OCI-LY7 (cell line): ENCODE data around the gene GOSR1. TPM values are rescaled to one million over a fixed set of nuclear protein-coding genes. Genes with fewer than 3 reads are reported as not detected.
"Not testable (repeated sequence)": the region's sequence is repeated elsewhere in the genome, so short reads cannot be mapped to it uniquely, and the experiment has no call there.

Source experiments
- BruUV-seq: library from RNA; stranded (reverse); fragments of 400-500 nt; replicated peaks from 2 replicates; lab custom pipeline; 2021; lab: Mats Ljungman, UMichigan
- CTCF ChIA-PET: fragments of 300-600 bp; sonication (Branson Sonifier 250); formaldehyde crosslinking; loops from one replicate; lab custom pipeline; 2022; ENCODE audit warnings: antibody characterized with exemption; ENCODE audit not compliant: unreplicated experiment; lab: Charles Lee
- POLR2A ChIA-PET: fragments of 300-600 bp; sonication (Branson Sonifier 250); formaldehyde crosslinking; loops from one replicate; lab custom pipeline; 2022; ENCODE audit warnings: antibody characterized with exemption; lab: Charles Lee
- DNase-seq: peaks from one replicate; pipeline ENCODE4 v3.0.0-alpha.2; 2015; ENCODE audit warnings: low spot score
- H2AFZ ChIP-seq: fragments of 200-600 bp; sonication (generic), shearing (Covaris generic); 2 replicates; pipeline ENCODE4 v1.6.1; 2014; ENCODE audit warnings: mild to moderate bottlenecking, antibody characterized with exemption, low read length, moderate library complexity
- H3K27ac ChIP-seq: fragments of 200-600 bp; sonication (generic); 2 replicates; pipeline ENCODE4 v1.5.1; 2014; ENCODE audit warnings: mixed run types, low read depth, mild to moderate bottlenecking, moderate library complexity, low read length, inconsistent platforms; ENCODE audit not compliant: poor library complexity, severe bottlenecking
- H3K36me3 ChIP-seq: fragments of 200-600 bp; sonication (generic); 2 replicates; pipeline ENCODE4 v1.6.1; 2014; ENCODE audit warnings: mild to moderate bottlenecking, antibody characterized with exemption, low read length, moderate library complexity, mixed read lengths; ENCODE audit not compliant: insufficient read depth
- H3K4me1 ChIP-seq: fragments of 200-600 bp; sonication (generic); 2 replicates; pipeline ENCODE4 v1.5.1; 2014; ENCODE audit warnings: mild to moderate bottlenecking, low read length; ENCODE audit not compliant: insufficient read depth, poor library complexity, severe bottlenecking
- H3K4me2 ChIP-seq: fragments of 200-600 bp; sonication (generic); 2 replicates; pipeline ENCODE4 v1.6.1; 2014; ENCODE audit warnings: mild to moderate bottlenecking, low read length
- H3K4me3 ChIP-seq: fragments of 200-600 bp; sonication (generic); 2 replicates; pipeline ENCODE4 v1.5.1; 2014; ENCODE audit warnings: mild to moderate bottlenecking, low read depth, low read length; ENCODE audit not compliant: poor library complexity, severe bottlenecking
- H3K79me2 ChIP-seq: fragments of 200-600 bp; sonication (generic); 2 replicates; pipeline ENCODE4 v1.6.1; 2016; ENCODE audit warnings: low read depth, mild to moderate bottlenecking, low read length, moderate library complexity, mixed read lengths; ENCODE audit not compliant: insufficient read depth
- H3K9me2 ChIP-seq: fragments of 200-600 bp; sonication (generic); 2 replicates; pipeline ENCODE4 v1.6.1; 2016; ENCODE audit warnings: mild to moderate bottlenecking, low read length, mixed read lengths; ENCODE audit not compliant: insufficient read depth
- H3K9me3 ChIP-seq: fragments of 200-600 bp; sonication (generic); 2 replicates; pipeline ENCODE4 v1.6.1; 2014; ENCODE audit warnings: mild to moderate bottlenecking, mixed run types, low read length, mixed read lengths
- H4K20me1 ChIP-seq: fragments of 200-600 bp; sonication (generic); 2 replicates; pipeline ENCODE4 v1.6.1; 2014; ENCODE audit warnings: mild to moderate bottlenecking, antibody characterized with exemption, low read length, moderate library complexity, mixed read lengths; ENCODE audit not compliant: insufficient read depth
- EZH2phosphoT487 ChIP-seq: fragments of 200-600 bp; sonication (generic); IDR thresholded peaks from 2 replicates; pipeline ENCODE4 v1.6.1; 2018; ENCODE audit warnings: low read depth, borderline replicate concordance, mild to moderate bottlenecking, mixed run types, antibody characterized with exemption, low read length, moderate library complexity, mixed read lengths
- intact Hi-C: fragments of 100-400 bp; cut with micrococcal nuclease; formaldehyde crosslinking; loops from one replicate; pipeline ENCODE4 v1.10.0; 2022; ENCODE audit not compliant: unreplicated experiment
- total RNA-seq, 2 experiments: library from RNA; depleted of rRNA in 1 of 2; stranded (reverse); fragments of >200 nt in 1 of 2; shearing (Covaris generic) in 1 of 2; gene quantifications; 2 replicates each; pipeline ENCODE4 v1.2.3, GENCODE V29; 2014 to 2022
- TF ChIP-seq, protein P1 (sequence below): fragments of 200-600 bp; sonication (generic); conservative IDR thresholded peaks from 2 replicates; pipeline ENCODE4 v1.5.1; 2014; ENCODE audit warnings: mild to moderate bottlenecking, antibody characterized with exemption, low read length, moderate library complexity, mixed read lengths

The GOSR1 gene
- total RNA-seq, 2 experiments from 2014 or later: 15.9 to 49.8 TPM

GRCh38 chr17:30564422-30565072 is 87.3 kb downstream of the GOSR1 start:
- H3K4me1 ChIP-seq, H4K20me1 ChIP-seq, H3K9me3 ChIP-seq, POLR2A ChIA-PET, H3K9me2 ChIP-seq, H3K27ac ChIP-seq, H3K36me3 ChIP-seq, CTCF ChIA-PET, H3K4me3 ChIP-seq, BruUV-seq, H3K4me2 ChIP-seq, H2AFZ ChIP-seq, intact Hi-C loops, H3K79me2 ChIP-seq: not testable (repeated sequence)
- DNase-seq: peak; percentile 27

GRCh38 chr17:30565073-30565935 is 88.1 kb downstream of the GOSR1 start:
- CTCF ChIA-PET: no interaction called here
- Histone ChIP-seq H3K4me3 (no peak overlapping the region), H3K36me3 (no peaks in the 10 kb centered on the region), H3K9me3 (no peaks in the 10 kb centered on the region), H3K4me1 (peaks cover 5% of the 10 kb centered on the region), H4K20me1 (no peaks in the 10 kb centered on the region), H3K27ac (no peak overlapping the region), H3K9me2 (no peaks in the 10 kb centered on the region), H3K4me2 (no peak overlapping the region), H3K79me2 (no peaks in the 10 kb centered on the region), H2AFZ (no peak overlapping the region)
- no peak for DNase-seq
- POLR2A ChIA-PET: no interaction called here
- BruUV-seq: no TSS peak
- no peak for TF ChIP-seq EZH2phosphoT487
- TF ChIP-seq, protein P1, sequence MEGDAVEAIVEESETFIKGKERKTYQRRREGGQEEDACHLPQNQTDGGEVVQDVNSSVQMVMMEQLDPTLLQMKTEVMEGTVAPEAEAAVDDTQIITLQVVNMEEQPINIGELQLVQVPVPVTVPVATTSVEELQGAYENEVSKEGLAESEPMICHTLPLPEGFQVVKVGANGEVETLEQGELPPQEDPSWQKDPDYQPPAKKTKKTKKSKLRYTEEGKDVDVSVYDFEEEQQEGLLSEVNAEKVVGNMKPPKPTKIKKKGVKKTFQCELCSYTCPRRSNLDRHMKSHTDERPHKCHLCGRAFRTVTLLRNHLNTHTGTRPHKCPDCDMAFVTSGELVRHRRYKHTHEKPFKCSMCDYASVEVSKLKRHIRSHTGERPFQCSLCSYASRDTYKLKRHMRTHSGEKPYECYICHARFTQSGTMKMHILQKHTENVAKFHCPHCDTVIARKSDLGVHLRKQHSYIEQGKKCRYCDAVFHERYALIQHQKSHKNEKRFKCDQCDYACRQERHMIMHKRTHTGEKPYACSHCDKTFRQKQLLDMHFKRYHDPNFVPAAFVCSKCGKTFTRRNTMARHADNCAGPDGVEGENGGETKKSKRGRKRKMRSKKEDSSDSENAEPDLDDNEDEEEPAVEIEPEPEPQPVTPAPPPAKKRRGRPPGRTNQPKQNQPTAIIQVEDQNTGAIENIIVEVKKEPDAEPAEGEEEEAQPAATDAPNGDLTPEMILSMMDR: no peak
- intact Hi-C loops: no loop called here

DNA sequence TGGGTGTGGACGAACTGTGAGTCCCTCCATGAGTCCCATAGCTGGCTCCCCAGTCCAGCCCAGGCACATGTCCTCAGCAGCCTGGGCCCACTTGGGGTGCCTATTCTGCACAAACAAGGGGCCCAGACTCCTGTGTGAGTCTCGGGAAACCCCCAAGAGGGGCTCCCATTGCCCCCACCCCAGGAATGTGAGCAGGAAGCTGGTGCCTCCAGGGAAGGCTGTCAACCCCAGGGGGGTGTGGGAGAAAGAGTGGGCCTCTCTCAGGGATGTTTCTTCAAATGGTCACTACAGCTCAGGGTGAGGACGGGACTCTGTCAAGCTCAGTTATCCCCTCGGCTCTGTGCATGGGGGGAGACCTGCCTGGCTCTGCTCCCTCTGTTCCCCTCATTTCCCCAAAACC is 88.9 kb downstream of the GOSR1 start:
- H4K20me1 ChIP-seq, DNase-seq, H3K4me3 ChIP-seq, H3K4me2 ChIP-seq, H3K9me2 ChIP-seq, H3K9me3 ChIP-seq, intact Hi-C loops, BruUV-seq, CTCF ChIA-PET, H2AFZ ChIP-seq, H3K4me1 ChIP-seq, H3K79me2 ChIP-seq, POLR2A ChIA-PET, H3K36me3 ChIP-seq, H3K27ac ChIP-seq: not testable (repeated sequence)

GRCh38 chr17:30566516-30567225 is 89.5 kb downstream of the GOSR1 start:
- POLR2A ChIA-PET, intact Hi-C loops, H3K4me2 ChIP-seq, H3K4me3 ChIP-seq, H3K36me3 ChIP-seq, H4K20me1 ChIP-seq, H3K9me3 ChIP-seq, H3K27ac ChIP-seq, H2AFZ ChIP-seq, H3K79me2 ChIP-seq, H3K9me2 ChIP-seq, H3K4me1 ChIP-seq, DNase-seq, CTCF ChIA-PET, BruUV-seq: not testable (repeated sequence)
